ENCODE data around the gene CIPC. TPM values are rescaled to one million over a fixed set of nuclear protein-coding genes. Genes with fewer than 3 reads are reported as not detected.

CIPC gene
- total and polyA plus RNA-seq, 9 of the 15 experiments (the other 6 are each of a cell fraction or from before 2014, with no cell fraction given): 5.0 to 16.9 (median 10.7) TPM

GRCh38 chr14:77151245-77151644 lies 53.2 kb downstream of the CIPC start (continued):
- TF ChIP-seq, protein P1, sequence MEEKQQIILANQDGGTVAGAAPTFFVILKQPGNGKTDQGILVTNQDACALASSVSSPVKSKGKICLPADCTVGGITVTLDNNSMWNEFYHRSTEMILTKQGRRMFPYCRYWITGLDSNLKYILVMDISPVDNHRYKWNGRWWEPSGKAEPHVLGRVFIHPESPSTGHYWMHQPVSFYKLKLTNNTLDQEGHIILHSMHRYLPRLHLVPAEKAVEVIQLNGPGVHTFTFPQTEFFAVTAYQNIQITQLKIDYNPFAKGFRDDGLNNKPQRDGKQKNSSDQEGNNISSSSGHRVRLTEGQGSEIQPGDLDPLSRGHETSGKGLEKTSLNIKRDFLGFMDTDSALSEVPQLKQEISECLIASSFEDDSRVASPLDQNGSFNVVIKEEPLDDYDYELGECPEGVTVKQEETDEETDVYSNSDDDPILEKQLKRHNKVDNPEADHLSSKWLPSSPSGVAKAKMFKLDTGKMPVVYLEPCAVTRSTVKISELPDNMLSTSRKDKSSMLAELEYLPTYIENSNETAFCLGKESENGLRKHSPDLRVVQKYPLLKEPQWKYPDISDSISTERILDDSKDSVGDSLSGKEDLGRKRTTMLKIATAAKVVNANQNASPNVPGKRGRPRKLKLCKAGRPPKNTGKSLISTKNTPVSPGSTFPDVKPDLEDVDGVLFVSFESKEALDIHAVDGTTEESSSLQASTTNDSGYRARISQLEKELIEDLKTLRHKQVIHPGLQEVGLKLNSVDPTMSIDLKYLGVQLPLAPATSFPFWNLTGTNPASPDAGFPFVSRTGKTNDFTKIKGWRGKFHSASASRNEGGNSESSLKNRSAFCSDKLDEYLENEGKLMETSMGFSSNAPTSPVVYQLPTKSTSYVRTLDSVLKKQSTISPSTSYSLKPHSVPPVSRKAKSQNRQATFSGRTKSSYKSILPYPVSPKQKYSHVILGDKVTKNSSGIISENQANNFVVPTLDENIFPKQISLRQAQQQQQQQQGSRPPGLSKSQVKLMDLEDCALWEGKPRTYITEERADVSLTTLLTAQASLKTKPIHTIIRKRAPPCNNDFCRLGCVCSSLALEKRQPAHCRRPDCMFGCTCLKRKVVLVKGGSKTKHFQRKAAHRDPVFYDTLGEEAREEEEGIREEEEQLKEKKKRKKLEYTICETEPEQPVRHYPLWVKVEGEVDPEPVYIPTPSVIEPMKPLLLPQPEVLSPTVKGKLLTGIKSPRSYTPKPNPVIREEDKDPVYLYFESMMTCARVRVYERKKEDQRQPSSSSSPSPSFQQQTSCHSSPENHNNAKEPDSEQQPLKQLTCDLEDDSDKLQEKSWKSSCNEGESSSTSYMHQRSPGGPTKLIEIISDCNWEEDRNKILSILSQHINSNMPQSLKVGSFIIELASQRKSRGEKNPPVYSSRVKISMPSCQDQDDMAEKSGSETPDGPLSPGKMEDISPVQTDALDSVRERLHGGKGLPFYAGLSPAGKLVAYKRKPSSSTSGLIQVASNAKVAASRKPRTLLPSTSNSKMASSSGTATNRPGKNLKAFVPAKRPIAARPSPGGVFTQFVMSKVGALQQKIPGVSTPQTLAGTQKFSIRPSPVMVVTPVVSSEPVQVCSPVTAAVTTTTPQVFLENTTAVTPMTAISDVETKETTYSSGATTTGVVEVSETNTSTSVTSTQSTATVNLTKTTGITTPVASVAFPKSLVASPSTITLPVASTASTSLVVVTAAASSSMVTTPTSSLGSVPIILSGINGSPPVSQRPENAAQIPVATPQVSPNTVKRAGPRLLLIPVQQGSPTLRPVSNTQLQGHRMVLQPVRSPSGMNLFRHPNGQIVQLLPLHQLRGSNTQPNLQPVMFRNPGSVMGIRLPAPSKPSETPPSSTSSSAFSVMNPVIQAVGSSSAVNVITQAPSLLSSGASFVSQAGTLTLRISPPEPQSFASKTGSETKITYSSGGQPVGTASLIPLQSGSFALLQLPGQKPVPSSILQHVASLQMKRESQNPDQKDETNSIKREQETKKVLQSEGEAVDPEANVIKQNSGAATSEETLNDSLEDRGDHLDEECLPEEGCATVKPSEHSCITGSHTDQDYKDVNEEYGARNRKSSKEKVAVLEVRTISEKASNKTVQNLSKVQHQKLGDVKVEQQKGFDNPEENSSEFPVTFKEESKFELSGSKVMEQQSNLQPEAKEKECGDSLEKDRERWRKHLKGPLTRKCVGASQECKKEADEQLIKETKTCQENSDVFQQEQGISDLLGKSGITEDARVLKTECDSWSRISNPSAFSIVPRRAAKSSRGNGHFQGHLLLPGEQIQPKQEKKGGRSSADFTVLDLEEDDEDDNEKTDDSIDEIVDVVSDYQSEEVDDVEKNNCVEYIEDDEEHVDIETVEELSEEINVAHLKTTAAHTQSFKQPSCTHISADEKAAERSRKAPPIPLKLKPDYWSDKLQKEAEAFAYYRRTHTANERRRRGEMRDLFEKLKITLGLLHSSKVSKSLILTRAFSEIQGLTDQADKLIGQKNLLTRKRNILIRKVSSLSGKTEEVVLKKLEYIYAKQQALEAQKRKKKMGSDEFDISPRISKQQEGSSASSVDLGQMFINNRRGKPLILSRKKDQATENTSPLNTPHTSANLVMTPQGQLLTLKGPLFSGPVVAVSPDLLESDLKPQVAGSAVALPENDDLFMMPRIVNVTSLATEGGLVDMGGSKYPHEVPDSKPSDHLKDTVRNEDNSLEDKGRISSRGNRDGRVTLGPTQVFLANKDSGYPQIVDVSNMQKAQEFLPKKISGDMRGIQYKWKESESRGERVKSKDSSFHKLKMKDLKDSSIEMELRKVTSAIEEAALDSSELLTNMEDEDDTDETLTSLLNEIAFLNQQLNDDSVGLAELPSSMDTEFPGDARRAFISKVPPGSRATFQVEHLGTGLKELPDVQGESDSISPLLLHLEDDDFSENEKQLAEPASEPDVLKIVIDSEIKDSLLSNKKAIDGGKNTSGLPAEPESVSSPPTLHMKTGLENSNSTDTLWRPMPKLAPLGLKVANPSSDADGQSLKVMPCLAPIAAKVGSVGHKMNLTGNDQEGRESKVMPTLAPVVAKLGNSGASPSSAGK (IDR thresholded peaks at IDR 0.05): no peak
- TF ChIP-seq SMC3 (conservative IDR thresholded peaks at IDR 0.05; ENCODE audit: insufficient read depth, low read depth, low read length): 0 out of 2 replicates have a peak, but pooled peaks have one; percentile 29
